ENCODE results near the gene DDAH1.
A peak's percentile ranks its signal among the peaks of the same experiment; 100 is the strongest.

Gene DDAH1

GRCh38 chr1:85295006-85295431 lies 169.9 kb downstream of the DDAH1 start:
- no peak for DNase-seq

GRCh38 chr1:85290826-85291225 lies 174.1 kb downstream of the DDAH1 start:
- no peak for DNase-seq

- DNase-seq = no peak
Measured at GRCh38 chr1:85289848-85290335, 175.1 kb downstream of the DDAH1 start.

- DNase-seq = no peak
Measured at GRCh38 chr1:85289207-85289847, 175.6 kb downstream of the DDAH1 start.

GRCh38 chr1:85284202-85284601 lies 180.8 kb downstream of the DDAH1 start:
- DNase-seq = no peak

- no peak for DNase-seq
Measured at GRCh38 chr1:85283475-85284199, 181.3 kb downstream of the DDAH1 start.

- DNase-seq = no peak
Measured at GRCh38 chr1:85282424-85282823, 182.5 kb downstream of the DDAH1 start.

GRCh38 chr1:85280636-85281035 lies 184.3 kb downstream of the DDAH1 start:
- no peak for DNase-seq

- no peak for DNase-seq
Measured at GRCh38 chr1:85279458-85280080, 185.4 kb downstream of the DDAH1 start.

- DNase-seq = no peak
Measured at GRCh38 chr1:85278853-85279314, 186.1 kb downstream of the DDAH1 start.

GRCh38 chr1:85277802-85278201 lies 187.2 kb downstream of the DDAH1 start:
- DNase-seq = no peak

GRCh38 chr1:85276978-85277639 lies 187.8 kb downstream of the DDAH1 start:
- no peak for DNase-seq

GRCh38 chr1:85276215-85276977 lies 188.6 kb downstream of the DDAH1 start, which contains the start of gene BCL10:
TSS of gene BCL10 (minus strand) at chr1:85276632. CDS start at chr1:85276352, 280 bp downstream.
- peak; percentile 95 for DNase-seq

GRCh38 chr1:85275701-85276214 lies 189.2 kb downstream of the DDAH1 start:
- no peak for DNase-seq

GRCh38 chr1:85274969-85275453 lies 189.9 kb downstream of the DDAH1 start:
- DNase-seq = peak; percentile 12

GRCh38 chr1:85273397-85273796 lies 191.6 kb downstream of the DDAH1 start:
- no peak for DNase-seq

GRCh38 chr1:85268801-85269585 lies 196.0 kb downstream of the DDAH1 start:
- DNase-seq = no peak
